Liver (tissue), 9 donors: ENCODE data around the gene ALDOA. TPM values are rescaled to one million over a fixed set of nuclear protein-coding genes. Genes with fewer than 3 reads are reported as not detected.
"Not testable (repeated sequence)": the region's sequence is repeated elsewhere in the genome, so short reads cannot be mapped to it uniquely, and the experiment has no call there.

Source experiments
- DNase-seq: peaks from one replicate; pipeline ENCODE4 v3.0.0-alpha.2; 2017; ENCODE audit warnings: low spot score
- H3K27ac ChIP-seq, 2 donors: one replicate each; pipeline ENCODE4 v1.7.0; 2013; ENCODE audit warnings: inconsistent platforms in 2 of 2, low read length in 2 of 2, control low read depth in 1 of 2, low read depth in 1 of 2, mild to moderate bottlenecking in 1 of 2
- H3K27me3 ChIP-seq, 4 donors: one replicate each; pipeline versions ENCODE4 v1.6.1 to v1.7.0; 2013; ENCODE audit warnings: low read length in 3 of 4, inconsistent platforms in 1 of 4, mild to moderate bottlenecking in 1 of 4, moderate library complexity in 1 of 4; ENCODE audit not compliant: control insufficient read depth in 4 of 4, insufficient read depth in 4 of 4
- H3K36me3 ChIP-seq, 4 donors: one replicate each; pipeline versions ENCODE4 v1.6.1 to v1.7.0; 2013; ENCODE audit warnings: low read length in 3 of 4, mild to moderate bottlenecking in 3 of 4, low read depth in 1 of 4, moderate library complexity in 1 of 4; ENCODE audit not compliant: control insufficient read depth in 4 of 4, insufficient read depth in 3 of 4
- H3K4me1 ChIP-seq, 4 donors: one replicate each; pipeline versions ENCODE4 v1.6.1 to v1.7.0; 2013; ENCODE audit warnings: low read length in 3 of 4, mild to moderate bottlenecking in 3 of 4, moderate library complexity in 1 of 4; ENCODE audit not compliant: control insufficient read depth in 4 of 4, insufficient read depth in 4 of 4
- H3K4me3 ChIP-seq, 3 donors: one replicate each; pipeline versions ENCODE4 v1.6.1 to v1.7.0; 2013; ENCODE audit warnings: low read length in 3 of 3, control low read depth in 1 of 3, low read depth in 1 of 3, mild to moderate bottlenecking in 1 of 3
- H3K9ac ChIP-seq, 2 donors: one replicate each; pipeline ENCODE4 v1.7.0; 2013; ENCODE audit warnings: low read length in 2 of 2, mild to moderate bottlenecking in 2 of 2, moderate library complexity in 2 of 2, control low read depth in 1 of 2, low read depth in 1 of 2
- H3K9me3 ChIP-seq, 4 donors: one replicate each; pipeline versions ENCODE4 v1.6.1 to v1.7.0; 2013; ENCODE audit warnings: low read length in 3 of 4; ENCODE audit not compliant: control insufficient read depth in 4 of 4
- CTCF ChIP-seq: fragments of 150-350 bp; IDR thresholded peaks from 2 replicates; pipeline ENCODE4 v1.5.1; 2017; ENCODE audit warnings: improper control_type of control experiment, low read depth, low read length; ENCODE audit not compliant: missing input control
- EGR1 ChIP-seq, 2 donors: IDR thresholded peaks; 2 replicates each; pipeline ENCODE4 v1.6.1; 2016 to 2018; ENCODE audit warnings: antibody characterized with exemption in 2 of 2, low read depth in 2 of 2
- GABPA ChIP-seq, 2 donors: IDR thresholded peaks in 1 of 2; conservative IDR thresholded peaks in 1 of 2; 2 replicates each; pipeline ENCODE4 v1.6.1; 2016; ENCODE audit warnings: antibody characterized with exemption in 2 of 2, mild to moderate bottlenecking in 1 of 2, moderate library complexity in 1 of 2
- NR2F2 ChIP-seq: IDR thresholded peaks from 2 replicates; pipeline ENCODE4 v1.6.1; 2016; ENCODE audit warnings: antibody characterized with exemption
- RXRA ChIP-seq, 2 donors: IDR thresholded peaks; 2 replicates each; pipeline ENCODE4 v1.6.1; 2017 to 2018; ENCODE audit warnings: antibody characterized with exemption in 2 of 2, mild to moderate bottlenecking in 1 of 2
- WGBS: extraction: QIAGEN DNeasy Blood & Tissue Kit; methylation state at CpG from one replicate; pipeline ENCODE4 v1.1.7; 2013; 5-methylcytosine and 5-hydroxymethylcytosine counted together
- polyA plus RNA-seq, 2 donors: library from polyadenylated mRNA; stranded (reverse) in 1 of 2; unstranded in 1 of 2; fragments of 200-250 nt in 1 of 2; fragments of >200 nt in 1 of 2; fragmentation: Nextera tagmentation in 1 of 2; extraction: Ambion mirVana in 1 of 2; gene quantifications; one replicate each; pipeline versions ENCODE4 v1.2.1 to v1.2.3, GENCODE V29; 2013 to 2015
- total RNA-seq, 2 donors: library from RNA; depleted of rRNA; stranded (reverse); fragments of >200 nt; gene quantifications; one replicate each; pipeline ENCODE4 v1.2.3, GENCODE V29; 2014
- TF ChIP-seq, protein P1 (sequence below): IDR thresholded peaks from 2 replicates; pipeline ENCODE4 v1.6.1; 2016; ENCODE audit warnings: antibody characterized with exemption, mild to moderate bottlenecking
- TF ChIP-seq, protein P2 (sequence below): IDR thresholded peaks from 2 replicates; pipeline ENCODE4 v1.6.1; 2016; ENCODE audit warnings: antibody characterized with exemption
- donor health status: healthy.
- donor health status: healthy.
- donor health status: healthy.
- donor health status: healthy.
- donor health status: healthy.

ALDOA gene
- total and polyA plus RNA-seq, 4 donors = 96.8 to 251 (median 121) TPM

DNA sequence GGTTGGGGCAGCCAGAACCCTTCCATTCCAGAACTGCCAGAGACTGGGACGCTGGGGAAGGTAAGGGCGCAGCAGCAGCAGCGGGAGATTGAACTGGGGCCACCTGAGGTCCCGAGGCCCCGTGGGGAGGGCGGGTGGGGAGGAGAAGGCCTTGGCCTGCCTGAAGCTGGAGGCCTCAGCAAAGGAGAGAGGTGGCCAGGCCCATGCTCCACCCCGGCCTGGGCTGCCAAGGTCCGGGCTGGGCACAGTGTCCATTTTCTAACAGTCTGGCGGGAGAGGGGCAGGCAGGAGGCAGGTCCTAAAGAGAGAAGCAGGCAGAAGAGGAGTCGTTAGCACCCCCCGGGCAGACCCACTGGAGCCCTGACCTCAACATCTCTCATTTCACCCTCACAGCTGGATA is 48.9 kb downstream of the ALDOA start (continued):
- TF ChIP-seq, protein P1, sequence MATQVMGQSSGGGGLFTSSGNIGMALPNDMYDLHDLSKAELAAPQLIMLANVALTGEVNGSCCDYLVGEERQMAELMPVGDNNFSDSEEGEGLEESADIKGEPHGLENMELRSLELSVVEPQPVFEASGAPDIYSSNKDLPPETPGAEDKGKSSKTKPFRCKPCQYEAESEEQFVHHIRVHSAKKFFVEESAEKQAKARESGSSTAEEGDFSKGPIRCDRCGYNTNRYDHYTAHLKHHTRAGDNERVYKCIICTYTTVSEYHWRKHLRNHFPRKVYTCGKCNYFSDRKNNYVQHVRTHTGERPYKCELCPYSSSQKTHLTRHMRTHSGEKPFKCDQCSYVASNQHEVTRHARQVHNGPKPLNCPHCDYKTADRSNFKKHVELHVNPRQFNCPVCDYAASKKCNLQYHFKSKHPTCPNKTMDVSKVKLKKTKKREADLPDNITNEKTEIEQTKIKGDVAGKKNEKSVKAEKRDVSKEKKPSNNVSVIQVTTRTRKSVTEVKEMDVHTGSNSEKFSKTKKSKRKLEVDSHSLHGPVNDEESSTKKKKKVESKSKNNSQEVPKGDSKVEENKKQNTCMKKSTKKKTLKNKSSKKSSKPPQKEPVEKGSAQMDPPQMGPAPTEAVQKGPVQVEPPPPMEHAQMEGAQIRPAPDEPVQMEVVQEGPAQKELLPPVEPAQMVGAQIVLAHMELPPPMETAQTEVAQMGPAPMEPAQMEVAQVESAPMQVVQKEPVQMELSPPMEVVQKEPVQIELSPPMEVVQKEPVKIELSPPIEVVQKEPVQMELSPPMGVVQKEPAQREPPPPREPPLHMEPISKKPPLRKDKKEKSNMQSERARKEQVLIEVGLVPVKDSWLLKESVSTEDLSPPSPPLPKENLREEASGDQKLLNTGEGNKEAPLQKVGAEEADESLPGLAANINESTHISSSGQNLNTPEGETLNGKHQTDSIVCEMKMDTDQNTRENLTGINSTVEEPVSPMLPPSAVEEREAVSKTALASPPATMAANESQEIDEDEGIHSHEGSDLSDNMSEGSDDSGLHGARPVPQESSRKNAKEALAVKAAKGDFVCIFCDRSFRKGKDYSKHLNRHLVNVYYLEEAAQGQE = no peak
- no peak for TF ChIP-seq CTCF

DNA sequence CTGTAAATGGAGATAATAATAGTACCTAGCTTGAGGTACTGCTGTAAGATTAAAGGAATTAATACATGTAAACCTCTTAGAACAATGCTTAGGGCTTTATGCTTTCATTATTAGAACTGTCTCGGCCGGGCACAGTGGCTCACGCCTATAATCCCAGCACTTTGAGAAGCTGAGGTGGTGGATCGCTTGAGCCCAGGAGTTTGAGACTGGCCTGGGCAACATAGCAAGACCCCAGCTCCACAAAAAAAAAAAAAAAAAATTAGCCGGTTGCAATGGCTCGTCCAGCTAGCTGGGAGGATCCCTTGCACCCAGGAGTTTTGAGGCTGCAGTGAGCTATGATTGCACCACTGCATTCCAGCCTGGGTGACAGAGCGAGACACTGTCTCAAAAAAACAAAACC is 49.3 kb downstream of the ALDOA start:
- 91% methylated on average over 7 of the region's 7 CpGs for WGBS
- not testable (repeated sequence) for H3K9me3 ChIP-seq, H3K4me3 ChIP-seq, H3K27ac ChIP-seq, H3K9ac ChIP-seq, H3K27me3 ChIP-seq, H3K4me1 ChIP-seq, DNase-seq
- peaks cover 5 to 21% (median 6%) of the 10 kb centered on the region in 4 donors for H3K36me3 ChIP-seq

DNA sequence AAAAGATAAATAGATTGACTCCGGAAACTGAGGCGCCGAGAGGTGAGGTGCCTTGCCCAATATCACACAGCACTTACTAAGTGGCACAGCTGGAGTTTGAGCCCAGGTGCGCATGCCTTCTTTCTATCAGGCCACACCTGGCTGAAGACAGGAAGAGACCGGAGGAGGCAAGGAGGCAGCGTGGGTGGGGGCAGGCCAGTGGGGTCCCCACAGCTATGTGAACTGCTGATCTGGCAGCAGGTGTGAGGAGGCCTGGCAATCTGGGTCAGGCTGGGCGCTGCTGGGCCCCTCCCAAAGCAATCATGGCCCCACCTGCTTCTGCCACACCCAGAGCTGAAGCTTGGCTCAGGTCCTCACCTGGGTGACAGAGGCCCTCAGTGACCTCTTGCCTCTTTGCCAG is 49.7 kb downstream of the ALDOA start:
- H3K27ac ChIP-seq = no peak overlapping the region
- H3K4me3 ChIP-seq = no peak overlapping the region
- 83% methylated on average over 7 of the region's 7 CpGs for WGBS
- H3K4me1 ChIP-seq = no peaks in the 10 kb centered on the region
- DNase-seq = no peak
- TF ChIP-seq RXRA (IDR thresholded peaks at IDR 0.05) = no peak
- no peak for TF ChIP-seq CTCF
- TF ChIP-seq, protein P2, sequence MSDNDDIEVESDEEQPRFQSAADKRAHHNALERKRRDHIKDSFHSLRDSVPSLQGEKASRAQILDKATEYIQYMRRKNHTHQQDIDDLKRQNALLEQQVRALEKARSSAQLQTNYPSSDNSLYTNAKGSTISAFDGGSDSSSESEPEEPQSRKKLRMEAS = no peak
- TF ChIP-seq EGR1 (IDR thresholded peaks at IDR 0.05; ENCODE audit: low read depth in 2 of 2) = no peak
- TF ChIP-seq GABPA (IDR thresholded peaks at IDR 0.05 in 1 of 2, conservative IDR thresholded peaks at IDR 0.05 in 1 of 2) = no peak
- no peak for TF ChIP-seq NR2F2
- H3K27me3 ChIP-seq = no peaks in the 10 kb centered on the region
- H3K9me3 ChIP-seq = no peaks in the 10 kb centered on the region
- H3K9ac ChIP-seq = no peak overlapping the region
- peaks cover 4 to 21% (median 6%) of the 10 kb centered on the region in 4 donors for H3K36me3 ChIP-seq
